ENCODE data around the gene PBX2. TPM values are rescaled to one million over a fixed set of nuclear protein-coding genes. Genes with fewer than 3 reads are reported as not detected.

The PBX2 gene
- total and polyA plus RNA-seq, 9 donors: 39.3 to 110 (median 90.7) TPM

DNA sequence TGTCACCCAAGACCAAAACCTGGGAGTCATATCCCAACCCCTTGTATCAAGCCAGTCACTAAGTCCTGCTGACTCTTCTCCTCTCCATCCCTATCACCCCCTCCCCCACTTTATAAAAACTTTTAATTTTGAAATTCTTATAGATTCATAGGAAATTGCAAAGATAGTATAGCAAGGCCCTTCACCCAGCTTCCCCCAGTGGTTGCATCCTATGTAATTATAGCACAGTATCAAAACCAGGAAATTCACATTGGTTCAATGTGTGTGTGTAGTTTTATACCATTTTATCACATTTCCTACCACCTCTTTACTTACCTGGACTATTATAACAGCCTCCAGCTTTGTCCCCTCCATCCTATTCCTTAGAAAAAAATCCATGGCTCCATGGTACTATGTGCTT is 31.9 kb downstream of the PBX2 start:
- Histone ChIP-seq H3K27ac (no peak overlapping the region), H3K4me1 (ENCODE audit: insufficient read depth) (peaks cover 6% of the 10 kb centered on the region), H3K4me3 (no peak overlapping the region), H3K36me3 (no peaks in the 10 kb centered on the region), H3K9me3 (no peaks in the 10 kb centered on the region), H3K27me3 (no peaks in the 10 kb centered on the region)
- no peak for DNase-seq
- TF ChIP-seq, protein P1, sequence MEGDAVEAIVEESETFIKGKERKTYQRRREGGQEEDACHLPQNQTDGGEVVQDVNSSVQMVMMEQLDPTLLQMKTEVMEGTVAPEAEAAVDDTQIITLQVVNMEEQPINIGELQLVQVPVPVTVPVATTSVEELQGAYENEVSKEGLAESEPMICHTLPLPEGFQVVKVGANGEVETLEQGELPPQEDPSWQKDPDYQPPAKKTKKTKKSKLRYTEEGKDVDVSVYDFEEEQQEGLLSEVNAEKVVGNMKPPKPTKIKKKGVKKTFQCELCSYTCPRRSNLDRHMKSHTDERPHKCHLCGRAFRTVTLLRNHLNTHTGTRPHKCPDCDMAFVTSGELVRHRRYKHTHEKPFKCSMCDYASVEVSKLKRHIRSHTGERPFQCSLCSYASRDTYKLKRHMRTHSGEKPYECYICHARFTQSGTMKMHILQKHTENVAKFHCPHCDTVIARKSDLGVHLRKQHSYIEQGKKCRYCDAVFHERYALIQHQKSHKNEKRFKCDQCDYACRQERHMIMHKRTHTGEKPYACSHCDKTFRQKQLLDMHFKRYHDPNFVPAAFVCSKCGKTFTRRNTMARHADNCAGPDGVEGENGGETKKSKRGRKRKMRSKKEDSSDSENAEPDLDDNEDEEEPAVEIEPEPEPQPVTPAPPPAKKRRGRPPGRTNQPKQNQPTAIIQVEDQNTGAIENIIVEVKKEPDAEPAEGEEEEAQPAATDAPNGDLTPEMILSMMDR (IDR thresholded peaks at IDR 0.05): no peak
- TF ChIP-seq POLR2A (IDR thresholded peaks at IDR 0.05) (no peak), EP300 (IDR thresholded peaks at IDR 0.05) (no peak)
- intact Hi-C loops (cut with DNase I): loop anchor here in 1 of 4 donors (10.0 kb wide), 1 partner anchor 73 kb away; no protein-coding TSS in a partner anchor

DNA sequence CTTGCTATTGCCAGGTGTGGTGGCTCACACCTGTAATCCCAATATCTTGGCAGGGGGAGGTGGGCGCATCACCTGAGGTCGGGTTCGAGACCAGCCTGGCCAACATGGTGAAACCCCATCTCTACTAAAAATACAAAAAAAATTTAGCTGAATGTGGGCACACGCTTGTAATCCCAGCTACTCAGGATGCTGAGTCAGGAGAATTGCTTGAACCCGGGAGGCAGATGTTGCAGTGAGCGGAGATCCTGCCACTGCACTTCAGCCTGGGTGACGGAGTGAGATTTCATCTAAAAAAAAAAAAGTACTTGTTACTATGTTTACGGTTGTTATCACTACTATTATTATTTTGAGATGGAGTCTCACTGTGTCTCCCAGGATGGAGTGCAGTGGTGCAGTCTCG is 33.1 kb downstream of the PBX2 start:
- Histone ChIP-seq H3K9me3 (no peaks in the 10 kb centered on the region), H3K4me3 (no peak overlapping the region), H3K4me1 (ENCODE audit: insufficient read depth) (peaks cover 9% of the 10 kb centered on the region), H3K27ac (no peak overlapping the region), H3K27me3 (no peaks in the 10 kb centered on the region), H3K36me3 (no peaks in the 10 kb centered on the region)
- WGBS, 3 donors: 78 to 87% (median 79%) methylated on average over 9 of the region's 9 CpGs
- DNase-seq: no peak
- intact Hi-C loops (cut with DNase I): loop anchor here in 1 of 4 donors (10.0 kb wide), 1 partner anchor 72 kb away; no protein-coding TSS in a partner anchor
- TF ChIP-seq POLR2A (IDR thresholded peaks at IDR 0.05) (no peak), EP300 (IDR thresholded peaks at IDR 0.05) (no peak)
- TF ChIP-seq, protein P1 (IDR thresholded peaks at IDR 0.05): no peak

DNA sequence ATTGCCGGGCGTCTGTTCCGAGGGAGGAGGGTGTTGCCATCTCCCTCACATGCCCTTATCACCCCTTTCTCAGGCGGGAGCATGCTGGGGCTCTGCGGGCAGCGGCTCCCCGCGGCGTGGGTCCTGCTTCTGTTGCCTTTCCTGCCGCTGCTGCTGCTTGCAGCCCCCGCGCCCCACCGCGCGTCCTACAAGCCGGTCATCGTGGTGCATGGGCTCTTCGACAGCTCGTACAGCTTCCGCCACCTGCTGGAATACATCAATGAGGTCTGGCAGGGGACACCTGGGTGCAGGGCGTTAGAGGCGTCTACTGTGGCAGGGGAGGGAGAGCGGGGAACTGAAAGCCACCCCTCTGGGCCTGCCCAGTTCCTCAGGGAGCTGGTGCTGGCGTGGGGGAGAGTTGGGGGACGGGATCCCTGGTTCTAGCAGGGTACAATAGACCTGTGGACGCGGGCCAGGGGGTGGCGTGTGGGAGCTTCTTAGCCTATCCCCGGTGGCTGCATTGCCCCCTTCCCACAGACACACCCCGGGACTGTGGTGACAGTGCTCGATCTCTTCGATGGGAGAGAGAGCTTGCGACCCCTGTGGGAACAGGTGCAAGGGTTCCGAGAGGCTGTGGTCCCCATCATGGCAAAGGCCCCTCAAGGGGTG is 35.4 kb downstream of the PBX2 start:
- peak; percentile 76 to 84 (median 82) for DNase-seq
- 1 to 5% (median 2%) methylated on average over 33 to 34 of the region's 34 CpGs for WGBS, 3 donors
- TF ChIP-seq, protein P1 (IDR thresholded peaks at IDR 0.05): peak in 2 of 3 donors; percentile 86 to 87
- TF ChIP-seq POLR2A (IDR thresholded peaks at IDR 0.05) (no peak), EP300 (IDR thresholded peaks at IDR 0.05) (no peak)
- H3K4me1 ChIP-seq (ENCODE audit: insufficient read depth): peaks cover 9% of the 10 kb centered on the region
- no peaks in the 10 kb centered on the region for H3K27me3 ChIP-seq
- no peaks in the 10 kb centered on the region for H3K36me3 ChIP-seq
- H3K4me3 ChIP-seq: peak overlapping the region; percentile 51
- intact Hi-C loops (cut with DNase I): loop anchor here in 3 of 4 donors (2.0 to 10.0 kb wide), 3 partner anchors 36 to 70 kb away; no protein-coding TSS in a partner anchor
- no peaks in the 10 kb centered on the region for H3K9me3 ChIP-seq
- peak overlapping the region; percentile 90 to 94 for H3K27ac ChIP-seq

DNA sequence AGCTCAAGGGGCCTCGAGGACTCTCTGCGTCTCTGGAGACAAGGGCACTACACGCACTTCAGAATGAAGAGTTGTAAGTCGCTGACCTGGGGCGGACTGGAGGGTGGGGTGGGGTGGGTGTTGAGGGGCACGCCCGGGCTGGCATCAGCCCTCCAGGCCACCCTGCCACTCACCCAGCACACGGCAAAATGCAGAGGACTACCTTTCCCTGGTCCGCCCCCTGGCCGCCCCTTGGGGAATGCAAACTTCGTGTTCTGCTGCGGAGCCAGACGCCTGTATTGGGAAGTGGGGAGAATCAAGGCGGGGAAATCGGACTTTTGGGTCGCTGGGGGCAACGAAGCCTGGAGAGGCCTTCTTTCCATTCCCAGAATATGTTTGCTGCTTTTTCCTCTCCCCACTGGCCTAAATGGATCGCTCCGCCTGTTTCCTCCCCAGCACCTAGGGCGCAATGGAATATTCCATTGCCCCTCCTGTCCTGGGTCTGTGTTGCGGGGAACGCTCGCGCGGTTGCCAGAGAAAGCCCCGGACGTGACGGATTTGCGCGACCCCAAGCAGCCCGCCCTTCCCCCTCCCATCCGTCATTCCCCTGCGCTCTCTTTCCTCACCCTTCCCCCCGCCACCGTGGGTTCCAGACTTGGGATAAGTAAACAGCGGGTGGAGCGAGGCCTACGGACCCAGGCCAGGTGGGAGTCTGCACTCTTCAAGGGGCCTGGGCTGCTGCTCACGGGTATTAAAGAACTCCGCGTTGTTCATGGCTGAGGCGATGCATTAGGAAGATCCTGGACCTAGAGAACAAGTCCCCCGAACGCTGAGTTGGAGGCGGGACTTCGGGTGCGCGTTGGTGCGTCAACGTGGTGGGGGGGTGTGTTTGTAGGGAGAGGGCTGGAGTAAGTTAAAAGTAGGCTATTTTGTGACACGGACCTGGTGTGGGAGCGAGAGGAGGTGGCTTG is 36.2 kb downstream of the PBX2 start, which contains the start of gene PPT2:
TSS of gene PPT2 (plus strand) at position 578 of the 950 bp plus-strand sequence. CDS start 454 bp downstream, outside the sequence.
- no peaks in the 10 kb centered on the region for H3K27me3 ChIP-seq
- H3K4me3 ChIP-seq: peak within 1 kb of the TSS; percentile 51
- H3K36me3 ChIP-seq: no peaks in the 10 kb centered on the region
- intact Hi-C loops (cut with DNase I): loop anchor here in 3 of 4 donors (2.0 to 10.0 kb wide), 3 partner anchors 35 to 69 kb away; no protein-coding TSS in a partner anchor
- no peaks in the 10 kb centered on the region for H3K9me3 ChIP-seq
- peak within 1 kb of the TSS; percentile 90 to 94 for H3K27ac ChIP-seq
- WGBS, 3 donors: 0 to 1% (median 1%) methylated on average over 51 to 52 of the region's 52 CpGs
- peak; percentile 94 to 97 (median 95) for DNase-seq
- peaks cover 9% of the 10 kb centered on the region for H3K4me1 ChIP-seq (ENCODE audit: insufficient read depth)
- TF ChIP-seq EP300 (IDR thresholded peaks at IDR 0.05) (peak; percentile 16), POLR2A (IDR thresholded peaks at IDR 0.05) (peak; percentile 71)
- TF ChIP-seq, protein P1 (IDR thresholded peaks at IDR 0.05): peak in 2 of 3 donors; percentile 39 to 46

Measured in ovary (tissue), 9 donors.